Peyer's patch (tissue), 4 donors: ENCODE measurements around the gene CDK19.

Source experiments
- CTCF ChIP-seq, 6 experiments: fragments of 450-650 bp in 4 of 6; fragments of 200-600 bp in 2 of 6; sonication (generic) in 1 of 6; IDR thresholded peaks; one replicate each; pipeline ENCODE4 v1.5.1; 2017 to 2019; ENCODE audit warnings: antibody characterized with exemption in 6 of 6, mild to moderate bottlenecking in 3 of 6, moderate library complexity in 1 of 6
- POLR2A ChIP-seq, 2 donors: fragments of 450-650 bp; IDR thresholded peaks; one replicate each; pipeline ENCODE4 v1.5.1; 2017; ENCODE audit warnings: antibody characterized with exemption in 2 of 2, mild to moderate bottlenecking in 2 of 2, moderate library complexity in 2 of 2

GRCh38 chr6:110681543-110682459 is 133.5 kb downstream of the CDK19 start:
- no peak for TF ChIP-seq CTCF (IDR thresholded peaks at IDR 0.05)
- TF ChIP-seq POLR2A (IDR thresholded peaks at IDR 0.05): no peak
